ENCODE measurements around the gene ARHGAP21. TPM values are rescaled to one million over a fixed set of nuclear protein-coding genes. Genes with fewer than 3 reads are reported as not detected.

ARHGAP21 gene
- total and polyA plus RNA-seq, 2 donors (not counting 1 experiment from before 2014, with no cell fraction given), result 5.3 to 25.5 TPM

DNA sequence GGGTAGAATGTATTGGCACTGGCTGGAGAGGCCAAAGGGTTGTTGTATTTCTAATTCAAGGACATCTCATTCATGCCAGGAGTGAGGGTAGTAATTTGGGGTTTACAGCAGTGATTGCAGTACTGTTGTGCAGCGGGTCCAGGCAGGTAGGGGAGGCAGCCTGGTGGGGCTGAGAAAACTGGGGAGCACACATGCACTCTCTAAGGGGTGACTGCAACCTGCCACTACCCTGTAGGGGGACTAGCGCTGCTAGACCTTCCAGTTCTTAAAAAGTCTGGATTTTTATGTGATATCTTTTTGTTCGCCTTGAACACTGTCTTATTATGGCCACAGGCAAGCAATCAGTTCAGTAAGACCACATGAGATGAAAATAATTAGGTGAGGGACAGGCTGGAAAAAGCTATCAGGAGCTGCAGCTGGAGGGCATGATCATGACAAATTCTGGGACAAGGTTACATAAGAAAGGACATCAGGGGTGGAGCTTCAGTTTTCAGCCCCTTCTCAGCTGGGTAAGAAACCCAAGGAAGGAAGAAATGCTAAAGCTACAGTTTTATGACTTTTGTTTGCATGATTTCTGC lies 149.0 kb downstream of the ARHGAP21 start:
- TF ChIP-seq, protein P1, sequence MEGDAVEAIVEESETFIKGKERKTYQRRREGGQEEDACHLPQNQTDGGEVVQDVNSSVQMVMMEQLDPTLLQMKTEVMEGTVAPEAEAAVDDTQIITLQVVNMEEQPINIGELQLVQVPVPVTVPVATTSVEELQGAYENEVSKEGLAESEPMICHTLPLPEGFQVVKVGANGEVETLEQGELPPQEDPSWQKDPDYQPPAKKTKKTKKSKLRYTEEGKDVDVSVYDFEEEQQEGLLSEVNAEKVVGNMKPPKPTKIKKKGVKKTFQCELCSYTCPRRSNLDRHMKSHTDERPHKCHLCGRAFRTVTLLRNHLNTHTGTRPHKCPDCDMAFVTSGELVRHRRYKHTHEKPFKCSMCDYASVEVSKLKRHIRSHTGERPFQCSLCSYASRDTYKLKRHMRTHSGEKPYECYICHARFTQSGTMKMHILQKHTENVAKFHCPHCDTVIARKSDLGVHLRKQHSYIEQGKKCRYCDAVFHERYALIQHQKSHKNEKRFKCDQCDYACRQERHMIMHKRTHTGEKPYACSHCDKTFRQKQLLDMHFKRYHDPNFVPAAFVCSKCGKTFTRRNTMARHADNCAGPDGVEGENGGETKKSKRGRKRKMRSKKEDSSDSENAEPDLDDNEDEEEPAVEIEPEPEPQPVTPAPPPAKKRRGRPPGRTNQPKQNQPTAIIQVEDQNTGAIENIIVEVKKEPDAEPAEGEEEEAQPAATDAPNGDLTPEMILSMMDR (IDR thresholded peaks at IDR 0.05), result no peak
- TF ChIP-seq EZH2 (IDR thresholded peaks at IDR 0.05; ENCODE audit: borderline replicate concordance, insufficient read depth, low read depth, low read length, poor library complexity, severe bottlenecking), result no peak
- Histone ChIP-seq H4K20me1 (ENCODE audit: control insufficient read depth, insufficient read depth, low read length, poor library complexity, severe bottlenecking) (no peaks in the 10 kb centered on the region), H3K9me3 (ENCODE audit: control extremely low read depth in 1 of 3, control insufficient read depth in 2 of 3, insufficient read depth in 1 of 3, low read length in 2 of 3) (peaks cover 0 to 5% (median 0%) of the 10 kb centered on the region in 3 donors), H3K27me3 (replicated peaks in 1 of 4; ENCODE audit: control extremely low read depth in 1 of 4, control insufficient read depth in 3 of 4, insufficient read depth in 4 of 4, low read length in 3 of 4) (no peaks in the 10 kb centered on the region), H3K4me3 (ENCODE audit: control extremely low read depth in 1 of 5, extremely low read depth in 1 of 5, insufficient read depth in 1 of 5, low read depth in 2 of 5, low read length in 4 of 5) (no peak overlapping the region), H3K79me2 (ENCODE audit: control insufficient read depth, insufficient read depth, low read length) (no peaks in the 10 kb centered on the region), H3K4me2 (replicated peaks; ENCODE audit: low read depth, low read length, poor library complexity, severe bottlenecking) (no peak overlapping the region), H3K4me1 (ENCODE audit: control insufficient read depth in 2 of 2, insufficient read depth in 2 of 2, low read length in 2 of 2) (no peaks in the 10 kb centered on the region), H3K9ac (ENCODE audit: low read length) (no peak overlapping the region), H2AFZ (ENCODE audit: insufficient read depth, low read depth, low read length, poor library complexity, severe bottlenecking) (no peak overlapping the region), H3K36me3 (replicated peaks in 1 of 2; ENCODE audit: control extremely low read depth in 1 of 2, control insufficient read depth in 1 of 2, extremely low read depth in 1 of 2, insufficient read depth in 2 of 2, low read length in 1 of 2) (no peaks in the 10 kb centered on the region), H3K27ac (ENCODE audit: low read length in 2 of 2) (no peak overlapping the region)
- DNase-seq, result no peak
- ChIA-PET CTCF (no interaction called here), POLR2A (no interaction called here)
- WGBS (ENCODE audit: insufficient coverage), result 82% methylated on average over 3 of the region's 3 CpGs
- peaks cover 9% of the 10 kb centered on the region for H3K27me3 Mint-ChIP-seq
- no peak overlapping the region for H3K4me3 Mint-ChIP-seq
- intact Hi-C loops (cut with micrococcal nuclease), result no loop called here
- H3K9me3 Mint-ChIP-seq (ENCODE audit: insufficient read depth), result no peaks in the 10 kb centered on the region
- no peak overlapping the region for H3K27ac Mint-ChIP-seq
- H3K4me1 Mint-ChIP-seq, result no peaks in the 10 kb centered on the region
- no peak for ATAC-seq (ENCODE audit: low read depth)

DNA sequence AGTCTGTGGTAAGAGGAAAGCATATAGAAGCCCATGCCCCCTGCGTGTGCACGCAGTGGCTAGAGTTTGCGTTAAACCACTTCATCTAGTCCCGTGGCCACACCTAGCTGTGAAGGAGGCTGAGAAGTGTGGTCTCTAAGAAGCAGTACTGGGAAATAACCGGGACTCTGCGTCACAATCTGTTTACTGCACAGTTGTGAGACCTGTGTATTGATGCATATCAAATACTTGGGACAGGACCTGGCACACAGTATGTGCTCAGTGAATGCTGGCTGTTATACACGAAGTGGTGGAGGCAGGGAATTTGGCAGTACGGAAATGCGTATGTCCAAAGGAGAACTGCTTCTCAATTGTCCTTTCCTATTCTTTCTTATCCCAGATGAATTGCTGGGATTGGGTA lies 149.5 kb downstream of the ARHGAP21 start:
- H3K36me3 ChIP-seq (replicated peaks in 1 of 2; ENCODE audit: control extremely low read depth in 1 of 2, control insufficient read depth in 1 of 2, extremely low read depth in 1 of 2, insufficient read depth in 2 of 2, low read length in 1 of 2), result no peaks in the 10 kb centered on the region
- no peaks in the 10 kb centered on the region for H3K9me3 Mint-ChIP-seq (ENCODE audit: insufficient read depth)
- no peak overlapping the region for H2AFZ ChIP-seq (ENCODE audit: insufficient read depth, low read depth, low read length, poor library complexity, severe bottlenecking)
- H3K4me3 Mint-ChIP-seq, result no peak overlapping the region
- TF ChIP-seq, protein P1 (IDR thresholded peaks at IDR 0.05), result no peak
- TF ChIP-seq EZH2 (IDR thresholded peaks at IDR 0.05; ENCODE audit: borderline replicate concordance, insufficient read depth, low read depth, low read length, poor library complexity, severe bottlenecking), result no peak
- ChIA-PET CTCF (no interaction called here), POLR2A (no interaction called here)
- H3K4me1 ChIP-seq (ENCODE audit: control insufficient read depth in 2 of 2, insufficient read depth in 2 of 2, low read length in 2 of 2), result no peaks in the 10 kb centered on the region
- H3K4me2 ChIP-seq (replicated peaks; ENCODE audit: low read depth, low read length, poor library complexity, severe bottlenecking), result no peak overlapping the region
- ATAC-seq (ENCODE audit: low read depth) (no peak), DNase-seq (no peak)
- no peak overlapping the region for H3K27ac ChIP-seq (ENCODE audit: low read length in 2 of 2)
- no peaks in the 10 kb centered on the region for H3K4me1 Mint-ChIP-seq
- no peaks in the 10 kb centered on the region for H3K27me3 ChIP-seq (replicated peaks in 1 of 4; ENCODE audit: control extremely low read depth in 1 of 4, control insufficient read depth in 3 of 4, insufficient read depth in 4 of 4, low read length in 3 of 4)
- H3K9ac ChIP-seq (ENCODE audit: low read length), result no peak overlapping the region
- H3K79me2 ChIP-seq (ENCODE audit: control insufficient read depth, insufficient read depth, low read length), result no peaks in the 10 kb centered on the region
- 89% methylated on average over 7 of the region's 9 CpGs for WGBS (ENCODE audit: insufficient coverage)
- peaks cover 14% of the 10 kb centered on the region for H3K27me3 Mint-ChIP-seq
- H3K27ac Mint-ChIP-seq, result no peak overlapping the region
- intact Hi-C loops (cut with micrococcal nuclease), result no loop called here
- no peaks in the 10 kb centered on the region for H4K20me1 ChIP-seq (ENCODE audit: control insufficient read depth, insufficient read depth, low read length, poor library complexity, severe bottlenecking)
- H3K9me3 ChIP-seq (ENCODE audit: control extremely low read depth in 1 of 3, control insufficient read depth in 2 of 3, insufficient read depth in 1 of 3, low read length in 2 of 3), result peaks cover 0 to 5% (median 0%) of the 10 kb centered on the region in 3 donors
- no peak overlapping the region for H3K4me3 ChIP-seq (ENCODE audit: control extremely low read depth in 1 of 5, extremely low read depth in 1 of 5, insufficient read depth in 1 of 5, low read depth in 2 of 5, low read length in 4 of 5)

Data from B cell (primary cell).